AG09309 (cell line): ENCODE measurements around the gene ADGRB3.

Source experiments
- DNase-seq: peaks from one replicate; pipeline ENCODE4 v3.0.0-alpha.2; 2010; ENCODE audit warnings: low read depth
- H3K4me3 ChIP-seq: 2 replicates; pipeline ENCODE4 v1.5.1; 2011; ENCODE audit warnings: mild to moderate bottlenecking, low read depth, low read length, moderate library complexity; ENCODE audit not compliant: control insufficient read depth
- CTCF ChIP-seq: IDR thresholded peaks from 2 replicates; pipeline ENCODE4 v1.5.1; 2011; ENCODE audit warnings: mild to moderate bottlenecking, low read depth, low read length, inconsistent platforms; ENCODE audit not compliant: insufficient read depth, control insufficient read depth; ENCODE audit errors: missing control alignments

ADGRB3 gene

GRCh38 chr6:69362209-69362608 is 727.1 kb downstream of the ADGRB3 start:
- no peak for TF ChIP-seq CTCF
- no peak overlapping the region for H3K4me3 ChIP-seq
- DNase-seq: no peak

GRCh38 chr6:69366831-69367230 is 731.7 kb downstream of the ADGRB3 start:
- TF ChIP-seq CTCF: no peak
- no peak overlapping the region for H3K4me3 ChIP-seq
- no peak for DNase-seq

- no peak for DNase-seq
- no peak for TF ChIP-seq CTCF
- H3K4me3 ChIP-seq: no peak overlapping the region
These were observed 733.5 kb downstream of the ADGRB3 start for GRCh38 chr6:69368613-69369012.

- H3K4me3 ChIP-seq: no peak overlapping the region
- DNase-seq: no peak
- TF ChIP-seq CTCF: no peak
These were observed 735.7 kb downstream of the ADGRB3 start for GRCh38 chr6:69370763-69371162.

- no peak overlapping the region for H3K4me3 ChIP-seq
- TF ChIP-seq CTCF: no peak
These were observed 743.2 kb downstream of the ADGRB3 start for GRCh38 chr6:69378326-69378725.

GRCh38 chr6:69379518-69379917 is 744.4 kb downstream of the ADGRB3 start:
- no peak for DNase-seq
- H3K4me3 ChIP-seq: no peak overlapping the region
- TF ChIP-seq CTCF: no peak

More at GRCh38 chr6:69378326-69378725, 743.2 kb downstream of the ADGRB3 start:
- DNase-seq: no peak

- DNase-seq: no peak
- no peak overlapping the region for H3K4me3 ChIP-seq
- TF ChIP-seq CTCF: no peak
These were observed 748.5 kb downstream of the ADGRB3 start for GRCh38 chr6:69383627-69384026.
